Activated T-cell treated with anti-CD3 and anti-CD28 coated beads for 48 hours (primary cell): ENCODE results near the gene NXPE2.

ENCODE experiments used
- DNase-seq: peaks from one replicate; pipeline ENCODE4 v3.0.0-alpha.2; 2020; ENCODE audit warnings: low read depth

NXPE2 gene

DNA sequence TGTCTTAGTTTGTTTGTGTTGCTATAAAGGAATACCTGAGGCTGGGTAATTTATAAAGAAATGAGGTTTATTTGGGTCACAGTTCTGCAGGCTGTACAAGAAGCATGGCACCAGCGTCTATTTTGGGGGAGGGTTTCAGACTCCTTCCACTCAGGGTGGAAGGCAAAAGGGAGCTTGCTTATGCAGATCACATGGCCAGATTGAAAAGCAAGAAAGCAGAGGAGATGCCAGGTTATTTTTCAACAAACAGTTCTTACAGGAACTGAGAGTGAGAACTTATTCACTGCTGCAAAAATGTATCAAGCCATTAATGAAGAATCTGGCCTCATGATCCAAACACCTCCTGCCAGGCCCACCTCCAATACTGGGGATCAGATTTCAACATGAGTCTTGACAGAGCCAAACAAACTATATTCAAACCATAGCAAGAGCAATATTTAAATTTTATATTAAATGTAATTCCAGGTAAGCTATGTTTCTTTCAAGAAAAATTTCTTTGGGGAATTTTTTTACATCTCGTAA, 66.9 kb downstream of the NXPE2 start:
- no peak for DNase-seq

DNA sequence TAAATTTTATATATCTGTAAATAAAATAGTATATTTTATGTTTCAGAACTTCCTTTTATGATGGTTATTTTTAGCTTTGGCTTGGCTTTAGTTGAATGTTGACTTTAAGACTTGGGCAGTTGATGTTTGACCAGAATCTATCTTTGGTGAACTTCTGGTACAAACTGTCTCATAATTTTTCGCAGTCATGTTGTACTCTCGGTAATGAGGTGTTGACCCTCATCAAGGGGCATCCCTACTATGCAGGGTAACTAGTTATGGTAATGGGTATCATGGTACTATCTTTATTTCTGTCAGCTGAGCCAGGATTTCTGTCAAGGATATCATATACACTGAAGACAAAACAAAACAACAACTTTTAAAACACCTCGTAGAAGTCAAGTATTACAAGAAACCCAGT, 67.7 kb downstream of the NXPE2 start:
- no peak for DNase-seq
